Measurements from ENCODE around the gene PPP6R2.
"Not testable (repeated sequence)": the region's sequence is repeated elsewhere in the genome, so short reads cannot be mapped to it uniquely, and the experiment has no call there.

The PPP6R2 gene

GRCh38 chr22:50318698-50319411 is 24.3 kb upstream of the PPP6R2 start:
- no peak for DNase-seq

- DNase-seq: no peak
Observed at GRCh38 chr22:50319503-50319951, 23.6 kb upstream of the PPP6R2 start.

- DNase-seq: no peak
Observed at GRCh38 chr22:50320116-50320515, 23.0 kb upstream of the PPP6R2 start.

- no peak for DNase-seq
Observed at GRCh38 chr22:50320671-50321325, 22.3 kb upstream of the PPP6R2 start.

GRCh38 chr22:50322382-50323104 is 20.6 kb upstream of the PPP6R2 start:
- not testable (repeated sequence) for DNase-seq

- no peak for DNase-seq
Observed at GRCh38 chr22:50323900-50324299, 19.2 kb upstream of the PPP6R2 start.

- no peak for DNase-seq
Observed at GRCh38 chr22:50325444-50326224, 17.5 kb upstream of the PPP6R2 start.

GRCh38 chr22:50326225-50326955 is 16.7 kb upstream of the PPP6R2 start:
- no peak for DNase-seq

- DNase-seq: peak; percentile 77
Observed at GRCh38 chr22:50326956-50327710, 16.0 kb upstream of the PPP6R2 start, which contains the start of gene DENND6B. TSS of gene DENND6B (minus strand) at chr22:50327012. CDS start at chr22:50326988, 24 bp downstream.

GRCh38 chr22:50327711-50328019 is 15.5 kb upstream of the PPP6R2 start:
- no peak for DNase-seq

- DNase-seq: no peak
Observed at GRCh38 chr22:50329236-50329635, 13.9 kb upstream of the PPP6R2 start.

GRCh38 chr22:50334433-50334832 is 8.7 kb upstream of the PPP6R2 start:
- DNase-seq: not testable (repeated sequence)

GRCh38 chr22:50337262-50338041 is 5.7 kb upstream of the PPP6R2 start:
- DNase-seq: no peak

- DNase-seq: no peak
Observed at GRCh38 chr22:50338042-50338573, 5.0 kb upstream of the PPP6R2 start.

- no peak for DNase-seq
Observed at GRCh38 chr22:50338860-50339462, 4.2 kb upstream of the PPP6R2 start.

- DNase-seq: no peak
Observed at GRCh38 chr22:50339945-50340879, 2.9 kb upstream of the PPP6R2 start.

GRCh38 chr22:50341977-50342650 is 1.0 kb upstream of the PPP6R2 start:
- DNase-seq: peak; percentile 80

GRCh38 chr22:50343541-50343935 is 411 bp downstream of the PPP6R2 start:
- no peak for DNase-seq

Measured in COR-L47 (cell line).